ENCODE data around the gene PLXNB1. TPM values are rescaled to one million over a fixed set of nuclear protein-coding genes. Genes with fewer than 3 reads are reported as not detected.
"Not testable (repeated sequence)": the region's sequence is repeated elsewhere in the genome, so short reads cannot be mapped to it uniquely, and the experiment has no call there.

Gene PLXNB1
- 10 to 100 TPM; 31.2 to 51.0 (median 35.4) TPM for polyA plus RNA-seq

- H3K27ac ChIP-seq (ENCODE audit: low read depth, low read length) = no peak within 1 kb of the TSS
- 9 to 21% (median 16%) methylated on average over 15 of the region's 15 CpGs for WGBS, 3 donors
Measured at GRCh38 chr3:48429960-48430707, at the start of gene PLXNB1. Gene PLXNB1, minus strand, starts transcription at chr3:48430086. Its CDS starts 5,475 bp downstream, at chr3:48424611.

GRCh38 chr3:48478626-48479555 lies 49.0 kb upstream of the PLXNB1 start:
- WGBS, 3 donors = 59 to 83% (median 65%) methylated on average over 19 of the region's 19 CpGs
- H3K27ac ChIP-seq (ENCODE audit: low read depth, low read length) = no peak overlapping the region

GRCh38 chr3:48477959-48478520 lies 48.2 kb upstream of the PLXNB1 start:
- 79 to 84% (median 84%) methylated on average over 9 of the region's 9 CpGs for WGBS, 3 donors
- H3K27ac ChIP-seq (ENCODE audit: low read depth, low read length) = no peak overlapping the region

DNA sequence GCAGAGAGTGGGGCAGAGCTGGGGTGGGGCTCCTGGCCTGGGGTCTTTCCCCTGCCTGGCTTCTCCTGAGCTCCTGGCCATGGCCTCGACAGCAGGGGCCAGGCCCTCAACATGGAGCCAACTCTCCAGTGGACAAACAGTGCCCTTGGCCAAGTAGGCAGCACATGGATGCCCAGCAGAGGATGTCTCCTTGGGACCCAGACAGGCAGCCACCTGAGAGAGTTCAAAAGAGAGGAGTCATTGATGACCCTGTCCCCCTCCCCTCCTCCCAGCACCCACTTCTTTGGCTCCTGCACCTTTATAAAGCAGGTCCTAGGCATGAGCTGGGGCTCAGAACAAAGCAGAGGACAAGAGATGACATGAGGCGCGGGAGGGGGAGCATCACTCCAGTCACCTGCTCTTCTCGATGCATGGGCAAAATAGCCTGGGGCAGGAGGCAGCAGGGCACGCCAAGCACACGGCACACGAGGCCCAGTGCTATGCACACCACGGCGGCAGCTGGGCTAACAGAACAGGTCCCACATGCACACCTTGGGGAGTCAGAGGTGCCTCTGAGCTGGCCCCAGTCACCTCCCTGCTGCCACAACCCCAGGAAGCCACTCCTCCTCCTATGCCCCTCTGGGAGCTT lies 46.7 kb upstream of the PLXNB1 start:
- WGBS, 3 donors = 87 to 92% (median 87%) methylated on average over 9 of the region's 9 CpGs
- no peak overlapping the region for H3K27ac ChIP-seq (ENCODE audit: low read depth, low read length)

- H3K27ac ChIP-seq (ENCODE audit: low read depth, low read length) = no peak overlapping the region
- WGBS, 3 donors = 86% methylated on average over 11 of the region's 11 CpGs
Measured at GRCh38 chr3:48475188-48475587, 45.3 kb upstream of the PLXNB1 start.

GRCh38 chr3:48474619-48475018 lies 44.7 kb upstream of the PLXNB1 start:
- H3K27ac ChIP-seq (ENCODE audit: low read depth, low read length) = no peak overlapping the region
- 74 to 80% (median 79%) methylated on average over 4 of the region's 4 CpGs for WGBS, 3 donors

- 88 to 96% (median 94%) methylated on average over 4 of the region's 4 CpGs for WGBS, 3 donors
- H3K27ac ChIP-seq (ENCODE audit: low read depth, low read length) = not testable (repeated sequence)
Measured at GRCh38 chr3:48474031-48474430, 44.1 kb upstream of the PLXNB1 start.

GRCh38 chr3:48473617-48473952 lies 43.7 kb upstream of the PLXNB1 start:
- 61 to 81% (median 73%) methylated on average over 5 of the region's 5 CpGs for WGBS, 3 donors
- no peak overlapping the region for H3K27ac ChIP-seq (ENCODE audit: low read depth, low read length)

GRCh38 chr3:48472923-48473616 lies 43.2 kb upstream of the PLXNB1 start:
- peak overlapping the region; percentile 68 for H3K27ac ChIP-seq (ENCODE audit: low read depth, low read length)

DNA sequence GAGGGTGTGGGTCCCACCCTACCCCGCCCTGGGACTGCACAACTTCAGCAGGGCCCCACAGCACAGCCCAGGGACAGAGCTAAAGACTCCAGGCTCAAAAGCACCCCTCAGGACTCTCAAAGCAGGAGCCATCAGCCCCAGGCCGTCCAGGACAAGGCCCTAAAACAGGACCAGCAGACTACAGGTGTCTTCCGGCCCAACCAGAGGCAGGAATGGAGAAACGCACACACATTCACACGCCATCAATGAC lies 42.7 kb upstream of the PLXNB1 start:
- WGBS, 3 donors = 1 to 2% (median 2%) methylated on average over 5 of the region's 5 CpGs

More at GRCh38 chr3:48472923-48473616, 43.2 kb upstream of the PLXNB1 start:
- WGBS, 3 donors = 0 to 6% (median 3%) methylated on average over 16 to 17 of the region's 17 CpGs

DNA sequence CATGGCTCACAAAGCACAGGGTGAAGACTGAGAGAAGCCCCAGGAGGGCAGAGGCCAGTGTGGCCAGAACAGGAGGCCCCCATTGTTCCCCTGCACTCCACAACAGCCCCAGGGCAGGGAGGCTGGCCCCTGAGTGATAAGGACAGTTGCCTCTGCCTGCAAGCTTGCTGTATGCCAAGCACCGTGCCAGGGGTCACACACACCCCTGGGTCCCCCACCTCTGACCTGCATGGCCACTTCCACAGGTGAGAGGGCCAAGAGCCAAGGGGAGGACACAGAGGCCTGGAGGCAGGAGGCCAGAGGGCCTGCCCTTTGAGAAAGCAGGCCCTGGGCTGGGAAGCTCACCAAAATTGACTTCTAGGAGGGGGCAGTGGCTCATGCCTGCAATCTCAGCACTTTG lies 40.4 kb upstream of the PLXNB1 start:
- H3K27ac ChIP-seq (ENCODE audit: low read depth, low read length) = no peak overlapping the region
- 36 to 62% (median 52%) methylated on average over 1 of the region's 1 CpG for WGBS, 3 donors

More for the DNA sequence above, 42.7 kb upstream of the PLXNB1 start:
- H3K27ac ChIP-seq (ENCODE audit: low read depth, low read length) = peak overlapping the region; percentile 68

DNA sequence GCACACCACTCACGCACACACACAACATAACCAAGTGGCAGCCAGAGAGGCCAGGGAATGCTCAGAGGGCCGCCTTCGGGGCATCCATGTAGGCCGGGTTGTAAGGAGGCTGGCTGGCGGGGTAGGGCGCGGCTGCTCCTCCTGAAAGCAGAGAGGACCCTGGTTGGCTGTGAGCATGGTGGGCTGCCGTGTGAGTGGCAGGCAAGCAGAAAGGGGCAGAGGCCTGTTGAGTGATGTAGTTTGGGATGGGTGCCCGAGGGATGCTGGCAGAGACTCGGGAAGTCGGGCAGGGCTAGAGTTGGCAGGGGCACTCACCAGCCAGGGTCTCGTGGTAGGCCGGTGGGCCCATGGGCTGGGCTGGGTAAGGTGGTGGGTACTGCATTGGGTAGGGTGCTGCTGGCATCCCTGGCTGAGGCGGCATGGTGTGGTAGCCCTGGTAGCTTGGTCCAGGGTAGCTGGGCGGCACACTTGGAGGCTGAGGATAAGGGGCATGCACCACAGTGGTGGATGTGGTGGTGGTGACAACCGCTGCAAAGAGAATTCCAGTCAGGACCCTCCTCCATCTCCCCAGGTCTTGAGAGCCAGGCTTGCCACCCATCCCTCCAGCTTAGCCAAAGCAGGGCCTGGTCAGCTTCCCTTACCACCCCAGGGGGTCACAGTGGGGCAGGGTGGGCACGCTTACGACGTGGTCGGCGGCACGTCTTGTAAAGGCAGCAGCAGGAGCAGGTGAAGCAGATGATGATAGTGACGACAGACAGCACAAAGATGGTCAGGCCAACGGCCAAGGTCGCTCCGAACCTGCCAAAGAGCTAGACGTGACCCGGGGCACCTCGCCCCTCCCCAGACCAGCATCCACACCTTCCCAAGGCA lies 39.4 kb upstream of the PLXNB1 start:
- no peak overlapping the region for H3K27ac ChIP-seq (ENCODE audit: low read depth, low read length)
- WGBS, 3 donors = 80 to 83% (median 83%) methylated on average over 28 to 29 of the region's 29 CpGs

DNA sequence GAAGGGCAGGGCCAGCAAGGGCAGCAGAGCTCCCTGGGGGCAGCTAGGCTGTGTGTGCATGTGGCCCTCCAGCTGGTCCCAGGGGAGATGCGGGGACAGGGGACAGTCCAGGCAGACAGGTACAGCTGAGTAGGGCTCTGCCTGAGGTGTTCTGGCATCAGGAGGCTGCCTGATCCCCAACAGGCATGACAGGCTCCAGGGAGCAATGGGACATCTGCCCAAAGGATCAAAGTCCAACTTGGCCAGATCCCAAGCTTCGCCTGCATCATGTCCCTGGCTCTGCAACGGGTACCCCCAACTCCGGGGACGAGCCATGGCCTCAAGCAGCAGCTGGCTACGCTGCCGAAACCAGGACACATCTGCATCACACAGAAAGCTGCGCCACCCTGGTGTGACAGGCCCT lies 38.4 kb upstream of the PLXNB1 start:
- WGBS, 3 donors = 38 to 77% (median 71%) methylated on average over 8 of the region's 8 CpGs
- H3K27ac ChIP-seq (ENCODE audit: low read depth, low read length) = no peak overlapping the region

DNA sequence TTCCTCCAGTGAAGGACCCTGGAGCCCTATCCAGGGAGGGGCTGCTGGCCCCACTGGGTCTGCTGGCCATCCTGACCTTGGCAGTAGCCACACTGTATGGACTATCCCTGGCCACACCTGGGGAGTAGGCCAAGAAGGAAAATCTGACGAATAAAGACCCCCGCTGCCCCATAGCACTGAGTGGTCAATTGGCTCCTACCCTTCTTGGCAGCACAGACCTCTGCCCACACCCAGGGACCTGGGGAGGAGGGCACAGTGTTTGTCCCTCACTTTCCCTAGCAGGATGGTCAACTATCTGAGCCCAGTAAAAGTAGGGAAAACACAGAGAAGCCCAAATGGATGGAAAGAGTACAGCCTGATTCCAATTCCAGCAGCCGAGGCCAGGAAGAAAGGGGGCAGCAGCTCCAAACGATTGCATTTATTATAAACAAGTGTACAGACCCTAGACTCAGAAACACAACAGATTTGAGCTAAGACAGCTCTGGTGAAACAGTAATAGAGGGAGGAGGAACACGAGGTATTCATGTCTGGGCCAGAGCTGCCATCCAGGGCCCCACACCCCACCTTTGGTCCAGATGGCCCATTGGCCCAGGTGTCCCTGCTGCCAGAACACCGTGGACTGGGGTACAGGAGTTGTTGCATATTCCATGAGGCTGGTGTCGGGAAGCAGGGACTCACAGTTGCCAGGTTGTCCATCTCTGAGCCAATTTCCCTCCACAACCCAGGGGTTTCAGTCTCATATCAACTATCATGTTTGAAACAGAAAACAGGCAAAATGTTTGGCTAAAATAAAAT lies 37.8 kb upstream of the PLXNB1 start:
- peak overlapping the region; percentile 23 for H3K27ac ChIP-seq (ENCODE audit: low read depth, low read length)
- WGBS, 3 donors = 54 to 67% (median 56%) methylated on average over 7 of the region's 7 CpGs

- H3K27ac ChIP-seq (ENCODE audit: low read depth, low read length) = peak overlapping the region; percentile 89
- WGBS, 3 donors = 52 to 73% (median 68%) methylated on average over 9 of the region's 9 CpGs
Measured at GRCh38 chr3:48467110-48467454, 37.2 kb upstream of the PLXNB1 start.

DNA sequence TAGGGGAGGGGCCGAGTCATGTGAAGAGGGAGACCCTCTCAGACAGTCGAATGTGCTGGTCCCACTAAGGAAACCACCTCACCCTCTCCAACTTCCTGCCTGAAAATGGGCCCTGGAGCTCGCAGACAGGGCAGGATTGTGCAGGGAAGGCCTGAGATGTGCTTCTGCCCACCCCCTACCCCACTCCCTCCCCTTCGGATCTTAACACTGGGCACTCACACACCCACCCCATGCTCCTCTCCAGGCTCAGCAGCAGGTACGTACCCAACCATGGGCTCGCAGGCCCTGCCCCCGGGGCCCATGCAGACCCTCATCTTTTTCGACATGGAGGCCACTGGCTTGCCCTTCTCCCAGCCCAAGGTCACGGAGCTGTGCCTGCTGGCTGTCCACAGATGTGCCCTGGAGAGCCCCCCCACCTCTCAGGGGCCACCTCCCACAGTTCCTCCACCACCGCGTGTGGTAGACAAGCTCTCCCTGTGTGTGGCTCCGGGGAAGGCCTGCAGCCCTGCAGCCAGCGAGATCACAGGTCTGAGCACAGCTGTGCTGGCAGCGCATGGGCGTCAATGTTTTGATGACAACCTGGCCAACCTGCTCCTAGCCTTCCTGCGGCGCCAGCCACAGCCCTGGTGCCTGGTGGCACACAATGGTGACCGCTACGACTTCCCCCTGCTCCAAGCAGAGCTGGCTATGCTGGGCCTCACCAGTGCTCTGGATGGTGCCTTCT lies 36.7 kb upstream of the PLXNB1 start:
- 11 to 24% (median 13%) methylated on average over 19 of the region's 19 CpGs for whole genome bisulfite sequencing, 3 donors
- H3K27ac ChIP-seq (ENCODE audit: low read depth, low read length) = peak overlapping the region; percentile 89
